HEK293T (cell line): ENCODE measurements around the gene DDIT3.

Experiments used
- BHLHE40 ChIP-seq: fragments of 450-650 bp; IDR thresholded peaks from 2 replicates; pipeline ENCODE4 v1.6.1; 2016; ENCODE audit warnings: mild to moderate bottlenecking, moderate library complexity, borderline replicate concordance
- CTBP1 ChIP-seq: fragments of 450-650 bp; IDR thresholded peaks from 2 replicates; pipeline ENCODE4 v1.6.1; 2016; ENCODE audit warnings: borderline replicate concordance
- ELF4 ChIP-seq: fragments of 450-650 bp; IDR thresholded peaks from 2 replicates; pipeline ENCODE4 v1.6.1; 2017; ENCODE audit warnings: antibody characterized with exemption
- FOXA1 ChIP-seq: fragments of 450-650 bp; IDR thresholded peaks from 2 replicates; pipeline ENCODE4 v1.6.1; 2016; ENCODE audit warnings: mild to moderate bottlenecking
- FOXK2 ChIP-seq: fragments of 450-650 bp; IDR thresholded peaks from 2 replicates; pipeline ENCODE4 v1.6.1; 2016; ENCODE audit warnings: mild to moderate bottlenecking
- FOXM1 ChIP-seq: fragments of 450-650 bp; IDR thresholded peaks from 2 replicates; pipeline ENCODE4 v1.6.1; 2017; ENCODE audit warnings: mild to moderate bottlenecking, borderline replicate concordance
- PKNOX1 ChIP-seq: fragments of 450-650 bp; IDR thresholded peaks from 2 replicates; pipeline ENCODE4 v1.6.1; 2016
- SP1 ChIP-seq: fragments of 450-650 bp; IDR thresholded peaks from 2 replicates; pipeline ENCODE4 v1.6.1; 2017
- SUZ12 ChIP-seq: fragments of 450-650 bp; IDR thresholded peaks from 2 replicates; pipeline ENCODE4 v1.6.1; 2016; ENCODE audit warnings: mild to moderate bottlenecking

- TF ChIP-seq FOXK2 (no peak), PKNOX1 (no peak), SUZ12 (no peak), CTBP1 (no peak), ELF4 (no peak), FOXA1 (no peak), SP1 (no peak), FOXM1 (no peak), BHLHE40 (no peak)
Measured at GRCh38 chr12:57474862-57475261, 45.5 kb downstream of the DDIT3 start.
